ENCODE results near the gene RP2. TPM values are rescaled to one million over a fixed set of nuclear protein-coding genes. Genes with fewer than 3 reads are reported as not detected.

Gene RP2
- total RNA-seq, 3 donors from 2014 or later = 4.7 to 5.5 (median 4.9) TPM

DNA sequence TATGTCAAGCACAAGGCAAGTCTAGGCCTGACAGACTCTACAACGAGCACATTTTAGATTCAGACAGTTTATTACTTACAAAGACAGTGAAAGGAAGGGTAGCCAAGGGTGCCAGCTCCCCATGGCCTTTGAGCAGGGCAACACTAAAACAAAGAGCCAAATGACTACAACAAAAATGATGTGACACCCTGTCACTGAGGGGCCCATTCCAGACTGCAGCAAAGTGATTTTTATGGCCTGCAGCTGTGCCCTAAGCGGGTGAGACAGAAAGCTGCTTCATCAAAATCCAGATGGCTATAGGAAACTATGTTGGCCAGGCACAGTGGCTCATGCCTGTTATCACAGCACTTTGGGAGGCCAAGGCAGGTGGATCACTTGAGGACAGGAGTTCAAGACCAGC, 13.4 kb upstream of the RP2 start:
- Mint-ChIP-seq H3K36me3 (ENCODE audit: insufficient read depth) (no peaks in the 10 kb centered on the region), H3K4me3 (no peak overlapping the region), H3K4me1 (ENCODE audit: low read depth) (no peaks in the 10 kb centered on the region), H3K9me3 (peaks cover 18% of the 10 kb centered on the region), H3K27me3 (ENCODE audit: low read depth) (no peaks in the 10 kb centered on the region)
- no peak for ATAC-seq
- no peak for DNase-seq

DNA sequence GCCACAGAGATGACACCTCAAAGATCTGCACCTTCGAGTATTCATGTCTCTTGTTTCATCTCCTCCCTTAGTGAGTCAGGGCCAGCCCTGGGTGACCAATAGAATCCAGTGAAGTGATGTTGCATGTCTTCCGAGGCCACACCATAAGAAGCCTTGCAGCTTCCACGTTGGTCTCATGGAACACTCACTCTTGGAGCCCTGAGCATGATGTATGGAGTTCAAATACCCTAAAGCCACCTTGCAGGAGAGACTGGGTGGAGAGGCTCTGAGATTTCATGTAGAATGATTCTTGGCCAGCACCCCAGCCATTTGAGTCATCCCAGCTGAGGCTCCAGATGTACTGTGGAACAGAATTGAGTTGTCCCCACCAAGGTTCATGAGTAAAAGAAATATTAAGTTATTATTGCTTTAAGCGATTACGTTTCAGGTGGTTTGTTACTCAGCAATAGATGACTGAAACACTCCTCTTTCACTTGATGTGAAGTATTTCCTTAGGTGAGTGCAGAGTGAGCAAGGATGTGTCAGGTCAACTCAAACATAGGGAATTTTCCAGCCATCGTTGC, 5.0 kb upstream of the RP2 start:
- ATAC-seq (no peak), DNase-seq (no peak)
- no peaks in the 10 kb centered on the region for H3K36me3 Mint-ChIP-seq (ENCODE audit: insufficient read depth)
- no peaks in the 10 kb centered on the region for H3K27me3 Mint-ChIP-seq (ENCODE audit: low read depth)
- H3K9me3 Mint-ChIP-seq = no peaks in the 10 kb centered on the region
- H3K4me1 Mint-ChIP-seq (ENCODE audit: low read depth) = no peaks in the 10 kb centered on the region
- H3K4me3 Mint-ChIP-seq = no peak overlapping the region

DNA sequence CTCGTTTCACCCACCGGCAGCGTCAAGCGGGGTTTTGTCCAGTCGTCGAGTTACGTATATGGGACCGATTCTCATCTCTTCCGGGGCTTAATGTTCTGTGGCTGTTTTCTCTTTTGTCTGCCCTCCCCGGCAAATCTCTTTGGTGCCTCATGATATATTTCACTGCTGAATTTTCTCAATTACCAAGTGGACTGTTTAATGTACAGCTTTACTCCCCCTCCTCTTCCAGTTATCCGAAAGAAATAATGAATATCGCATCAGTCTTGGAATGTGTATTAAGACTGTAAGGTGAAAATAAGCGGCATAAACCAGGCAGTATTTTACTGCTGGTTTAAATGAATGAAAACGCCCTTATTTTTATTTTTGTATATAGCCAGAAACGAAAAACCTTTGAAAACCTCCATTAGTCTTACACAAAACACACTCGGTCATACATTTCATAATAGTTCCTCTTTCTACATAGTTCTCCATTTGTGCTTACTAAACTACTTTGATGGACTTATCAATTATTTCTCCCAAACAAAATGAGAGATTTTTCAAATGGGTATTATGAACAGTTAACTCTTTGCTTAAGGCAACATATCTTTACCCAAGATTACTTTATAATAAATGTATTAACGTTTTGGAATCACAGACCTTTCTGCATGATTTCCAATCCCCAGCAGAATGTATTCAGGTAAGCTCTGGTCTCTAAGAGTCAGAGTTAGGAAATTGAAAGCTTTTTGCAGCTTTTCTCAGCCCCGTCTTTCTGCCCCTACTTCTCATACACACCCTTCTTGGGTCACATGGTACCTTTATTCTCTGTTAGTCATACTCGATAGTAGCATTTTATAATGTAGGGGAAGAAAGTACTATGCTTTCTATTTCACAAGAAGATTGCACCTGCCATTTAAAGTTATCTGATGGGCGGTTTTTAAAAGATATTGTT, 979 bp downstream of the RP2 start:
- peak; percentile 46 to 51 for ATAC-seq

DNA sequence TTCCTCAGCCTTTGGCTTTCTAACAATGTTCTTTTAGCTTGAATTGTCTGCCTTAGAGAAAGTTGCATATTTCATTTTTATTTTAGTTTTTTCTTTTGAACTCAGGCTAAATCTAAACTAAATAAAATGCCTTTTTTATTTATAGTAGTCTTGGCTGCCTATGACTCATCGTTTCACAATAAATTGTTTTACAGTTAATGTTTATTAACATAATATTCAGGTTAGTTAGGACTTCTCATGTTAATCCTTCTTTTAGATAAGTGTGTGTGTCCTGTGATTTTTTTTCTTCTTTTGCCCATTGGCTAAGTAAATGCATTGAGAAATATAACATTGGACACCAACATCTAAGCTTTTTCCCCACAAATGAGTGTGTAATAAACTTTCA, 1.6 kb downstream of the RP2 start:
- H3K9me3 Mint-ChIP-seq = no peaks in the 10 kb centered on the region
- H3K4me3 Mint-ChIP-seq = peak overlapping the region; percentile 97
- H3K4me1 Mint-ChIP-seq (ENCODE audit: low read depth) = peaks cover 9% of the 10 kb centered on the region
- ATAC-seq (no peak), DNase-seq (no peak)
- no peaks in the 10 kb centered on the region for H3K36me3 Mint-ChIP-seq (ENCODE audit: insufficient read depth)
- H3K27me3 Mint-ChIP-seq (ENCODE audit: low read depth) = no peaks in the 10 kb centered on the region

More for the DNA sequence above, 979 bp downstream of the RP2 start:
- H3K9me3 Mint-ChIP-seq = no peaks in the 10 kb centered on the region
- DNase-seq = no peak
- peaks cover 9% of the 10 kb centered on the region for H3K4me1 Mint-ChIP-seq (ENCODE audit: low read depth)
- H3K27me3 Mint-ChIP-seq (ENCODE audit: low read depth) = no peaks in the 10 kb centered on the region
- H3K36me3 Mint-ChIP-seq (ENCODE audit: insufficient read depth) = no peaks in the 10 kb centered on the region
- H3K4me3 Mint-ChIP-seq = peak overlapping the region; percentile 97

DNA sequence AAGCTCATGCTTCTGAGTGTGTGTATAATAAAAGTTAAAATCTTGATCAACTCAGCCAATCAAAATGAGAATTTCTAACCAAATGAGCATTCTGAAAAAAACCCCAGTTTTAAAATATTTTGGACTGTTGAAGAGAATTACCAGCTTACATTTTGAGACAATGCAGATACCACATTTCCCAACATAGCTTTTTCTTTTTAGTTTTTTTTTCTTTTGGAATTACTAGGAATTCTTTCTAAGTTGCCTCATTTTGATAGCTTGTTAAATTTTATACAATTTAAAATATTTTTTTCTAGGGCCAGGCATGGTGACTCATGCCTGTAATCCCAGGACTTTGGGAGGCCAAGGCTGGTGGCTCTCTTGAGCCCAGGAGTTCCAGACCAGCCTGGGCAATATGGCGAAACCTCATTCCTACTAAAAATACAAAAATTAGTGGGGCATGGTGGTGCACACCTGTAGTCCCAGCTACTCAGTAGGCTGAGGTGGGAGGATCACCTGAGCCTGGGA, 2.2 kb downstream of the RP2 start:
- Mint-ChIP-seq H3K27me3 (ENCODE audit: low read depth) (no peaks in the 10 kb centered on the region), H3K4me3 (peak overlapping the region; percentile 97), H3K4me1 (ENCODE audit: low read depth) (peaks cover 9% of the 10 kb centered on the region), H3K36me3 (ENCODE audit: insufficient read depth) (no peaks in the 10 kb centered on the region), H3K9me3 (no peaks in the 10 kb centered on the region)
- DNase-seq (no peak), ATAC-seq (no peak)

DNA sequence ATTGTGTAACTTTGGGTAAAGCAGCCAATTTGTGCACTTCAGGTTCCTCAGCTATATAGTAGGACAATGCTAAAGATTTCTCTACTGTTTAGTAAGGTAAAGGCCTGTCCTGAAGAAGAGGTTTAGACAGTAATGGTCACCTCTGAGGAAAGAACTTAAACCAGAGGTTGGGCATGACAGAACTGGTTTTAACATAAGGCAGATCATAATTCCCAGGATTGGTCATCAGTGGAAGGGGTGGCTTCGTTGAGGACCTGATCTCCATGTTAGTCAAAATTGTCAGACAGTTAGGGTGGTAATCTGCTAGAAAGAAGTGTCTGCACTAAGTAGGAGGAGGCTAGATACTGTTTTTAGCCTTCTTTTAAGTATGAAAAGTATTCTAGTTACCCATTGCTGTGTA, 4.1 kb downstream of the RP2 start:
- no peak for ATAC-seq
- Mint-ChIP-seq H3K4me3 (no peak overlapping the region), H3K27me3 (ENCODE audit: low read depth) (no peaks in the 10 kb centered on the region), H3K9me3 (no peaks in the 10 kb centered on the region), H3K4me1 (ENCODE audit: low read depth) (peaks cover 12% of the 10 kb centered on the region), H3K36me3 (ENCODE audit: insufficient read depth) (no peaks in the 10 kb centered on the region)
- DNase-seq = no peak

DNA sequence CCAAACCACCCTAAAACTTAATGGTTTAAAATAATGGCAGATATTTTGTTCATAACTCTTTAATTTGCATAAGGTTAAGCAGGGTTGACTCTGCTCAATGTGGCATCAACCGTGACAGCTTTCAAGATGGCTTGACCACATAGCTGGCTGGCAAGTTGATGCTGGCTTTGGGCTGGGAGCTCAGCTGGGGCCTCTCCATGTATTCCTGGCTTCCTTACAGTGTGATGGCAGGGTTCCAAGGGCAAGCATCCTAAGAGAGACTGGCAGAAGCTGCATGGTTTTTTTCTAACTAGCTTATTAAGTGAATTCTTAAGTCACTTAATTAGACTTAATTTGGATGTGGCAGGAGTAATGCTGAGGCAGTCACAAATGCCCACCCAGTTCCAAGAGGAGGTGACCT, 4.5 kb downstream of the RP2 start:
- Mint-ChIP-seq H3K4me3 (no peak overlapping the region), H3K36me3 (ENCODE audit: insufficient read depth) (no peaks in the 10 kb centered on the region), H3K4me1 (ENCODE audit: low read depth) (peaks cover 12% of the 10 kb centered on the region), H3K9me3 (no peaks in the 10 kb centered on the region), H3K27me3 (ENCODE audit: low read depth) (no peaks in the 10 kb centered on the region)
- no peak for ATAC-seq
- no peak for DNase-seq

DNA sequence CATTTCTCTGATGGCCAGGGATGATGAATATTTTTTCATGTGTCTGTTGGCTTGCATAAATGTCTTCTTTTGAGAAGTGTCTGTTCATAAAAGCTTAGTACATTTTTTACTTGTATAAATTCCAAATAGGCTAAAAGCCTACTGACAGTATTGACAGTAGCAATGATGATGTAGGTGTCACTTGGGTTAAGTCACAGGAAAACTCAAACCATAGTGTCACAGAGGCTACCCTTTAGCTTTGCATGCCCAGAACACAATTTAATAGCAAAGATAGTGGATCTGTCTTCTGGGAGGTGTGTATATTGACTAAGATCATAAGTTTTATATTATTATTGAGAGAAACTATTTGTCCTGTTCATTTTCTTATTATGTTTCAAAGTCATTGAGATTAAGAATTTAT, 8.1 kb downstream of the RP2 start:
- Mint-ChIP-seq H3K27me3 (ENCODE audit: low read depth) (no peaks in the 10 kb centered on the region), H3K9me3 (no peaks in the 10 kb centered on the region), H3K4me1 (ENCODE audit: low read depth) (peaks cover 10% of the 10 kb centered on the region), H3K4me3 (no peak overlapping the region), H3K36me3 (ENCODE audit: insufficient read depth) (no peaks in the 10 kb centered on the region)
- DNase-seq (no peak), ATAC-seq (no peak)

DNA sequence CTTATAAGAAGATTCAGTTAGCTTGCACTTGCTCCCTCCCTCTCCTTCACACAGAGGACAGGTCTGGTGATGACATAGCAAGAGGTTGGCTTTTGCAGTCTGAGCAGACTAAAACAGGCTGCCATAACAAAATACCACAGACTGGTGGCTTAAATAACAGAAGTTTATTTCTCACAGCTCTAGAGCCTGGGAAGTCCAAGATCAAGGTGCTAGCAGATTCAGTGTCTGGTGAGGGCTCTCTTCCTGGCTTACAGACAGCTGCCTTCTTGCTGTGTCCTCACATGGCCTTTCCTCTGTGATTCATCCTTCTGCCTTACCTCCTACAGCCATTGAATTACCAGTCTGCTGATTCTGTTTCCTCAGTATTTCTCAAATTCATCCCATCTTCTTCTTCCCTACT, 13.1 kb downstream of the RP2 start:
- H3K4me1 Mint-ChIP-seq (ENCODE audit: low read depth) = peaks cover 6% of the 10 kb centered on the region
- DNase-seq (no peak), ATAC-seq (no peak)
- peaks cover 10% of the 10 kb centered on the region for H3K36me3 Mint-ChIP-seq (ENCODE audit: insufficient read depth)
- H3K9me3 Mint-ChIP-seq = no peaks in the 10 kb centered on the region
- no peaks in the 10 kb centered on the region for H3K27me3 Mint-ChIP-seq (ENCODE audit: low read depth)
- H3K4me3 Mint-ChIP-seq = no peak overlapping the region

DNA sequence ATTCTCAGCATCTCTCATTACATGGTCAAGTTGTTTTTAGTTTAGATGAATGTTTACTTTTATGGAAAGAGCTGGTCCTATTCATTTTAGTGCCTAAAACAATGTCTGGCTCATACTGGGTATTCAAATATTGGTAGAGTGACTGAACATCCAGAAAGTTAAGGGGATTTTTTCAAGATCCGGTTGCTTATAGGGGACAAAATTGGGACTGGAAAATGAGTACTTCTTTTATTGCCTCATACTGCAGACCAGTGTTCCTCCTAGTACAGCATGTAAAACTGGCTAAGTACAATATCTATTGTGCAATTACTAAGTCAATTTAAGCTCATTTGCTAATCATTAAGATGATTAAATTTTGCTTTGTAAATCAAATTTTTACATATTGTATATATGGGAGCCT, 13.9 kb downstream of the RP2 start:
- H3K36me3 Mint-ChIP-seq (ENCODE audit: insufficient read depth) = peaks cover 10% of the 10 kb centered on the region
- no peaks in the 10 kb centered on the region for H3K27me3 Mint-ChIP-seq (ENCODE audit: low read depth)
- no peak for DNase-seq
- ATAC-seq = no peak
- peaks cover 6% of the 10 kb centered on the region for H3K4me1 Mint-ChIP-seq (ENCODE audit: low read depth)
- no peak overlapping the region for H3K4me3 Mint-ChIP-seq
- H3K9me3 Mint-ChIP-seq = no peaks in the 10 kb centered on the region

DNA sequence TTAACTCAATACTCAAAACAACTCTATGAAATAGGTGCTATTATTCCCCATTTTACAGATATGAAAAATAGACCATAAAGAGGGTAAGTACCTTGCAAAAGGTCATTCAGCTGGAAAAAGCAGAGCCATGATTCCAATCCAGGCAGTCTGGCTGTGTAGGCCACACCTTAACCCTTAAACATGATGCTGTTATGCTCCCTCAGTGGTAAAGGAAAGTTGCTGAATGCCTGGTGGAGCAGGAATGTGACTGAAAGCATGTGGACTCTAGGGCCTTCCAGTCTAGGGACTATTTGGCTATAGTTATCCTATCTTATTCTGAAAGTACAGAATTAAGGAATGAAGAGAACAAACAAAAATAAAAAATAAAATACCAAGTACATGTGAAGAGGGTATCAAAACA, 19.6 kb downstream of the RP2 start:
- peaks cover 13% of the 10 kb centered on the region for H3K36me3 Mint-ChIP-seq (ENCODE audit: insufficient read depth)
- H3K9me3 Mint-ChIP-seq = no peaks in the 10 kb centered on the region
- H3K4me3 Mint-ChIP-seq = no peak overlapping the region
- H3K4me1 Mint-ChIP-seq (ENCODE audit: low read depth) = no peaks in the 10 kb centered on the region
- ATAC-seq = no peak
- DNase-seq = no peak
- H3K27me3 Mint-ChIP-seq (ENCODE audit: low read depth) = no peaks in the 10 kb centered on the region

DNA sequence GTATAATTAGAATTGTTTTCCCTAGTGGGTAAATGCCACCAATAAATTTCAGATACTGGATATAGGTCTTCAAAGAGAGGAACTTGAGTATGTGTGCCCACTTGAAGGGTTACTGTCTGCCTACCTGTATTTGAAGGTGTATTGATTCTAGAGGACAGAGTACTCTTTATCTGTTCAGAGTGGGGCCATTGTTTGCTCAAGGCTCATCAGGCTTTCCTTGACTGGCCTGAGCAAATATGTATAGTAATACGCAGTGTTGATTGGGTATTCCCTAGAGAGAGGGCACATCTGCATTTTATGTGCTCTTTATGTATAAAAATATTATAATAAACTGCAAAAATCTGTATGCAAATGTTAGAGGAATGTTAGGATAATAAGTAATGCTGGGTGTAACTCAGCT, 23.7 kb downstream of the RP2 start:
- Mint-ChIP-seq H3K4me3 (no peak overlapping the region), H3K9me3 (no peaks in the 10 kb centered on the region), H3K27me3 (ENCODE audit: low read depth) (no peaks in the 10 kb centered on the region), H3K4me1 (ENCODE audit: low read depth) (no peaks in the 10 kb centered on the region), H3K36me3 (ENCODE audit: insufficient read depth) (peaks cover 23% of the 10 kb centered on the region)
- no peak for DNase-seq
- ATAC-seq = no peak

DNA sequence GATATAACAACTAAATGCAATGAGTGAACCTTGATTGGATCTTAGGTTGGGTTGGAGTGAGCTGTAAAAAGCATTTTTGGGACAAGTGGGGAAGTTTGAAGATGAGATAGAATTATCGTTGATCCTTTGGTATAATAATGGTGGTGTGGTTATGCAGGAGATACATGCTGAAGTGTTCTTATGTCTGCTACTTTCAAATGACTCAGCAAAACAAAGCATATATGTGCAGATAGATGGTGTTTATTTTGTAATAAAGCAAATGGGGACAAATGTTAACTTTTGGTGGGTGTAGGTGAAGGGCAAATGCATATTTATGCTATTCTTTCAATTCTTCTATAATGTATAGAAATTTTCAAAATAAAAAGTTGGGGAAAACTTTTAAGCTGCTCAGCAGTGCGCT, 26.2 kb downstream of the RP2 start:
- DNase-seq (no peak), ATAC-seq (no peak)
- no peaks in the 10 kb centered on the region for H3K4me1 Mint-ChIP-seq (ENCODE audit: low read depth)
- H3K4me3 Mint-ChIP-seq = no peak overlapping the region
- no peaks in the 10 kb centered on the region for H3K27me3 Mint-ChIP-seq (ENCODE audit: low read depth)
- H3K9me3 Mint-ChIP-seq = no peaks in the 10 kb centered on the region
- H3K36me3 Mint-ChIP-seq (ENCODE audit: insufficient read depth) = peaks cover 28% of the 10 kb centered on the region

DNA sequence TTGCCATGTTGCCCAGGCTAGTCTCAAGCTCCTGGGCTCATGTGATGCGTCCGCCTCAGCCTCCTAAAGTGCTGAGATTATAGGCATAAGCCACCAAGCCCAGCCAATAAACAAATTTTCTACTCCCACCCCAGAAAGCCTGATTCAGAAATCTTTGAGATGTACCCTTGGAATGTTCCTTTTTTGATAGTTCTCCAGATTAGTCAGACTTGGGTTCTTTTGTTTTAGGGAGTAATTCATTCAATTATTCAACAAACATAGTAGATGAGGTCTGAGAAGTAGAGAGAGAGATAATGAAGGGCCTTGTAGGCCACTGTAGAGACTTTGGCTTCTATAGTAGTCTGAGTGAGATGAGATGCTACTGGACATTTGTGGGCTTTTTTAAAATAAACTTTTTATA, 27.8 kb downstream of the RP2 start:
- Mint-ChIP-seq H3K36me3 (ENCODE audit: insufficient read depth) (peaks cover 28% of the 10 kb centered on the region), H3K4me3 (no peak overlapping the region), H3K9me3 (no peaks in the 10 kb centered on the region), H3K4me1 (ENCODE audit: low read depth) (no peaks in the 10 kb centered on the region), H3K27me3 (ENCODE audit: low read depth) (no peaks in the 10 kb centered on the region)
- ATAC-seq (no peak), DNase-seq (no peak)

DNA sequence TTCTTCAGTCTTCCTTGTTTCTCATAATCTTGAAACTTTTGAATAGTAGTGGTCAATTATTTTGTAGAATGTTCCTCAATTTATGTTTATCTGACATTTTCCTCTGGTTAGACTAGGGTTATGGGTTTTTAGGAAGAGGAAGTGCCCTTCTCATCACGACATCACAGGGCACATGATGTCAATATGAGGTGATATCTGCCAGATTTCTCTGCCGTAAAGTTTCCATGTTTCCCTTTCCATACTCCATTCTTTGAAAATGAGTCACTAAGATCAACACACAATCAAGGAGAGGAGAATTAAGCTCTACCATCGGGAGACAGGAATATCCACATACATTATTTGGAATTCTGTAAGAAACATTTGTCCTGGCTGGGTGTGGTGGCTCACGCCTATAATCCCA, 28.4 kb downstream of the RP2 start:
- no peaks in the 10 kb centered on the region for H3K9me3 Mint-ChIP-seq
- H3K4me1 Mint-ChIP-seq (ENCODE audit: low read depth) = no peaks in the 10 kb centered on the region
- no peak for DNase-seq
- H3K36me3 Mint-ChIP-seq (ENCODE audit: insufficient read depth) = peaks cover 26% of the 10 kb centered on the region
- no peaks in the 10 kb centered on the region for H3K27me3 Mint-ChIP-seq (ENCODE audit: low read depth)
- ATAC-seq = no peak
- H3K4me3 Mint-ChIP-seq = no peak overlapping the region
